GM19238 (cell line): Measurements from ENCODE around the gene STX12.

Experiments used
- DNase-seq: peaks from one replicate; pipeline ENCODE4 v3.0.0; 2011; ENCODE audit warnings: low spot score; ENCODE audit not compliant: insufficient read length

Gene STX12

DNA sequence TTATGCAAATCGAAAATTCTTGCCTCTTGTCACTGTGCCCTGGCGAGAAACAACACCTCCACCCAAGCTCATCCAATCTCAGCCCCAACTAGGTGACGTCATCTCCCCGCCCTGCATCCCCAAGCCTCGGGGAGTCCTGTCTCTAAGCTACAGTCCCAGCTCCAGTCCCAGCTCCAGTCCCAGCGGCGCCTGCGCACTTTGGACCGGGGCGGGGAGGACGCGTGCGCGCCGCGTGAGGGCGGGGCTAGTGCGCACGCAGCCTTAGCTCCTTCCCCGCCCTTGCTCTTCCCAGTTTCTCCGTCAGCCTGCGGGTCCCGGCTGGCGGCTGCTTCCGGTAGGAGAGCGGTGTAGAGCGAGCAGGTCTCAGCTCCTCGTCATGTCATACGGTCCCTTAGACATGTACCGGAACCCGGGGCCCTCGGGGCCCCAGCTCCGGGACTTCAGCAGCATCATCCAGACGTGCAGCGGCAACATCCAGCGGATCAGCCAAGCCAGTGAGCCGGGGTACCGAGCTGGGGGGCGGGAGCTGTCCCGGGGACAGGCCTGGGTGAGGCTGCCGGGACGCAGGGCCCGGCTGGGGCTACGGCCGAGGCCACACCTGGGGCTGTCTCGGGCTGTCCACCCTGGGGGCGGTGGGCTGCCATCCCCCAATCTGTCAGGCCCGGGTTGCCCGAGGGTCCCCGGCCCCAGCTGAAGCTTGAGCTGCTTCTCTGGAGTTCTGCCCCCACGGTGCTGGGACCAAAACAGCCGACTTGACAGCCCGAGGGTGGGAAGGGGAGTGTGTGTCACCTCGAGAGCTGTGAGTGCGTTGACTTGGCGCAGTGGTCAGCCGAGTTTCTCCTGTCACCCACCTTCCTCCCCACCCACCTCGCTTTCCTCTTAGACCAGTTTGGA, at the start of gene STX12:
TSS of gene STX12 (plus strand) at position 288 of the 894 bp plus-strand sequence. CDS start at position 377, 89 bp downstream.
- DNase-seq, result peak; percentile 90

GRCh38 chr1:27724961-27725373, 48.1 kb upstream of the STX12 start:
- no peak for DNase-seq

GRCh38 chr1:27725374-27726172, 47.4 kb upstream of the STX12 start, which contains the start of gene FAM76A:
TSS of gene FAM76A (plus strand) at chr1:27725961. CDS start at chr1:27726081, 120 bp downstream.
- DNase-seq, result peak; percentile 99

GRCh38 chr1:27726173-27727044, 46.6 kb upstream of the STX12 start:
- DNase-seq, result peak; percentile 68

DNA sequence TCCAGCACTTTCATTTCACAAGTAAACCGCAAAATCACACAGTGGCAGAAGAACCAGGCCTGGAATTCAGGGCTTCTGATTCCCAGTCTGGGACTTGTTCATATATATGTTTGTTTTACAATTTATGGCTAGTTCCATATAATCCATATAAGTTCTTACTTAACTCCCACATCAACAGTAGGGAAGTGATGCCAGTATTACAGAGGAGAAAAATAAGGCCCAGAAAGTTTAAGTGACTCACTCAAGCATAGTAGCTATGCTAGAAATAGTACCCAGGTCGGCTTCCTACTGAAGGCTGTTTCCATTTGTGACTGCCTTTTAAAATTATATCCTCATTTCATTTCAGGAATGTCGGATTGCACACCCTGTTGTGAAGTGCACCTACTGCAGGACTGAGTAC, 45.9 kb upstream of the STX12 start:
- DNase-seq, result no peak

GRCh38 chr1:27736252-27736651, 36.8 kb upstream of the STX12 start:
- no peak for DNase-seq

- no peak for DNase-seq
These were observed 31.9 kb upstream of the STX12 start for GRCh38 chr1:27741121-27741520.

- DNase-seq, result no peak
These were observed 28.5 kb upstream of the STX12 start for GRCh38 chr1:27744556-27744955.

GRCh38 chr1:27745466-27745865, 27.6 kb upstream of the STX12 start:
- DNase-seq, result no peak

DNA sequence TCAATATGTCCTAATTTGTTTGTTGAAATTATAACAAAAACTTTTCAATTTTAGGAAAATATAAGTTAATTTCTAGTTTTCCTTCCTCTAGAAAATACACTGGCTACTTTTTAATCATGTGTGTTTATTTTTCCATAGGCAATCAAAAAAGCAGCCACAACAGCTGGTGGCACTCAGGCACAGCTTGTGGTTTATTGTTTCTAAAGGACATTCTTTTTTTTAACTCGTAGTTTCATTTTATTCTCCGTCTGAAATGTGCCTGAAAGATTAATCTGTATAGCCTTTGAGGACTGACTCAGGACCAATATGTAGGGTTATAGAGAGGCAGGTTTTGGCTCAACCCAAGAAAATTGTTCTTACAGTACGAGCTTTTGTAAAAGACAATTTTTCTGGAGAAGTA, 20.7 kb upstream of the STX12 start:
- no peak for DNase-seq

GRCh38 chr1:27755286-27755685, 17.7 kb upstream of the STX12 start:
- DNase-seq, result no peak

- DNase-seq, result no peak
These were observed 17.2 kb upstream of the STX12 start for GRCh38 chr1:27755865-27756264.

DNA sequence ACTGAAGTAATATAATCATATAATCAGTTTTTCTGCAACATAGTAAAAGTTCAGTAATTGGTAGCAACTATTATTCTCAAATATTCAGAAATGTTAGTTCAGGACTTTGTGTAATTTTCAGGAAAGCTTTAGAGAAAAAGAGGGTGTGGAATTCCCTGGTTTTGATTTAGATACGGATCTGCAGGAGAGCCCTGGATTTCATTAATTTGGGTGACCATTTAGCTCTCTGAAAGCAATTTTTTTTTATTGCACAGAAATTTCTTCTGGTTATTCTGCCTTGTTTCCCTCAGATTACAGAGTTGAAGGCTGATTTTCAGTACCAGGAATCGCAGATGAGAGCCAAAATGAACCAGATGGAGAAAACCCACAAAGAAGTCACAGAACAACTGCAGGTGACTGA, 13.8 kb upstream of the STX12 start:
- no peak for DNase-seq

DNA sequence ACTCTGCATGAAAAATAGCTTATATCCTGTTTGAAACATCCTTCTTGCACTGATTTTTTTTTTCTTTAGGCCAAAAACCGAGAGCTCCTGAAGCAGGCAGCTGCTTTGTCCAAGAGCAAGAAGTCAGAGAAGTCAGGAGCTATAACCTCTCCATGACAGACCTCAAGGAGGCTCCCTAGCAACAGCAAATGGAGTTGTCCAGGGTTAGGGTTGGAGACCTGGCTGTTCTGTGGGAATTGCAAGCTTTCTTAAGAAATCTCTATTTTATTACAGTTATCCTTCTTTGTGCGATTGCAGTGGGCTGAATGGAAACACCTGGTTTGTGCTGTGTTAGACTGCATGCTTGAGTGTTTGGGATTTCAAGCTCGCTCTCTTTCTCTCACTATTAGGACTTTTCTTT, 12.6 kb upstream of the STX12 start:
- DNase-seq, result no peak

GRCh38 chr1:27762033-27762432, 11.0 kb upstream of the STX12 start:
- DNase-seq, result no peak

DNA sequence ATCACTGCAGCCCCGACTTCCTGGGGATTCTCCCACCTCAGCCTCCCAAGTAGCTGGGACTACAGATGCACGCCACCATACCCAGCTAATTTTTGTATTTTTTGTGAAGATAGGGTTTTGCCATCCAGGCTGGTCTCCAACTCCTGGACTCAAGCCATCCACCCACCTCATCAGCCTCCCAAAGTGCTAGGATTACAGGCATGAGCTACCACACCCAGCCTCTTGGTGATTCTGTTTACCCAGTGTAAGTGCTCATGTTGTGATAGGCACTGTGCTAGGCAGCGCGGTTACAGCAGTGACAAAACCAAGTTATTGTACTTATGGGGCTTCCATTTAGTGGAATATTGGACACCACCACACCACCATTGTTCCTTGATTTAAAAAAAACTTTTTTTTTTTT, 9.7 kb upstream of the STX12 start:
- DNase-seq, result no peak

GRCh38 chr1:27770293-27770830, 2.7 kb upstream of the STX12 start:
- DNase-seq, result no peak

GRCh38 chr1:27772036-27772931, 735 bp upstream of the STX12 start:
- no peak for DNase-seq

DNA sequence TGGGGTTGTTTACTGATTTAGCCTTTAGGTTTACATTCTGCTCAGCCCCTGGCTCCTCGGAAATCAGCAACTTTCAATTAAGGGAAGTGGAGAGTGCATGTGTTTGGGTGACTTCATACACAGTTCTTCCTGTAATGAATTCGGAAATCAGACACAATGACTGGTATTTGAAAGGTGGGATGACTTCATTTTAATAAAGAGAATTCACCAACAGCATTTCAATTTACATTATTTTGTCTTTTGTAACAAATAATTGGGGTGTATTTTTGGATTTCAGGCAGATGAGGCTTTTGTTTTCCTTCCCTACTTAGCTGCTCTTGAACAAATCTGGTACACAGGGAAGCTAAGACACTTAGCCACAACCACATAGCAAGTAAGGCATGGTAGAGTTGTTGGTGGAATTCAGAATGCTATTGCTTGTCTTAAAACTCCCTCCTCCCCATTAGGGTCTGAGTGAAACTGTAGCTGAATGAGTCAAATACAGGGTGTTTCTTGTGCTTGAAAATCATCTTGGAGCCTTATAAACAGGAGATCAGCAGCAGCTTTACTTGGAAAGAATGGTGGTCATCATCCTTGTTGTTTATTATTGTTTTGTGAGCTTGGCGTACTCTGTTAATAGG, 917 bp downstream of the STX12 start:
- DNase-seq, result no peak

DNA sequence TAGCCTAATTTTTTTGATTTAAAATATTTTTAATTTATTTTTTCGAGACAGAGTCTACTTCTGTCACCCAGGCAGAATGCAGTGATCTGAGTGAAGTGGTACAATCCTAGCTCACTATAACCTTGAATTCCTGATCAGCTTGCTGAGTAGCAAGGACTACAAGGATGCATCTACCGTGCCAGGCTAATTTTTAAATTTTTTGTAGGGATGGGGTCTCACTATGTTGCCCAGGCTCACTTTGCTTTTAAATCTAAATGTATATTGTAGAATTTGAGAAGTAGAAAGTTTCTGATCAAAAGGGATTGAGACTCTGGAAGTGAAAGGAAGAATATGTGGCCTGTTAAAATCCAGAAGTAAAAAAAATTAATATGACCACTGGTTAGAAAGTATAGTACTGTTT, 1.6 kb downstream of the STX12 start:
- DNase-seq, result no peak
